Smooth muscle cell (in vitro differentiated cells): Measurements from ENCODE around the gene TFCP2L1. TPM values are rescaled to one million over a fixed set of nuclear protein-coding genes. Genes with fewer than 3 reads are reported as not detected.

ENCODE experiments used
- DNase-seq: peaks from one replicate; lab custom pipeline; 2025; ENCODE audit not compliant: unreplicated experiment; lab: John Stamatoyannopoulos, UW
- H2AFZ ChIP-seq: fragments of 200-600 bp; sonication (generic); 2 replicates; pipeline ENCODE4 v1.6.0; 2016; ENCODE audit warnings: antibody characterized with exemption, low read depth, mild to moderate bottlenecking
- H3F3A ChIP-seq: fragments of 200-600 bp; sonication (generic); 2 replicates; pipeline ENCODE4 v1.6.0; 2017; ENCODE audit warnings: antibody characterized with exemption, low read depth
- H3K27ac ChIP-seq: fragments of 200-600 bp; sonication (generic); 2 replicates; pipeline ENCODE4 v1.5.1; 2016; ENCODE audit warnings: low read depth, mild to moderate bottlenecking
- H3K27me3 ChIP-seq: fragments of 200-600 bp; sonication (generic); 2 replicates; pipeline ENCODE4 v1.6.1; 2016; ENCODE audit warnings: low read depth, mild to moderate bottlenecking
- H3K36me3 ChIP-seq: fragments of 200-600 bp; sonication (generic); 2 replicates; pipeline ENCODE4 v1.5.1; 2016; ENCODE audit warnings: low read depth
- H3K4me1 ChIP-seq: fragments of 200-600 bp; sonication (generic); 2 replicates; pipeline ENCODE4 v1.5.1; 2016; ENCODE audit warnings: low read depth
- H3K4me2 ChIP-seq: fragments of 200-600 bp; sonication (generic); 2 replicates; pipeline ENCODE4 v1.6.0; 2016; ENCODE audit warnings: mild to moderate bottlenecking
- H3K4me3 ChIP-seq: fragments of 200-600 bp; sonication (generic); 2 replicates; pipeline ENCODE4 v1.5.1; 2016; ENCODE audit warnings: mild to moderate bottlenecking
- H3K79me2 ChIP-seq: fragments of 200-600 bp; sonication (generic); 2 replicates; pipeline ENCODE4 v1.6.0; 2016; ENCODE audit warnings: low read depth, mild to moderate bottlenecking
- H3K9ac ChIP-seq: fragments of 200-600 bp; sonication (generic); 2 replicates; pipeline ENCODE4 v1.6.0; 2016; ENCODE audit warnings: low read depth
- H3K9me3 ChIP-seq: fragments of 200-600 bp; sonication (generic); replicated peaks from 2 replicates; pipeline ENCODE4 v1.5.1; 2016; ENCODE audit warnings: low read depth
- H4K20me1 ChIP-seq: fragments of 200-600 bp; sonication (generic); 2 replicates; pipeline ENCODE4 v1.6.0; 2016; ENCODE audit warnings: low read depth
- WGBS: methylation state at CpG from one replicate; pipeline ENCODE4 v1.1.7; 2016; ENCODE audit warnings: low lambda C conversion rate; 5-methylcytosine and 5-hydroxymethylcytosine counted together
- polyA plus RNA-seq: library from polyadenylated mRNA; unstranded; fragments of >200 nt; fragmentation: Nextera tagmentation; extraction: Ambion mirVana; gene quantifications from 2 replicates; pipeline ENCODE4 v1.2.1, GENCODE V29; 2016
- total RNA-seq: library from RNA; depleted of rRNA; stranded (reverse); fragments of >200 nt; gene quantifications from 2 replicates; pipeline ENCODE4 v1.2.3, GENCODE V29; 2014
- TF ChIP-seq, protein P1 (sequence below): fragments of 200-600 bp; sonication (generic); IDR thresholded peaks from 2 replicates; pipeline ENCODE4 v1.5.1; 2017; ENCODE audit warnings: borderline replicate concordance, mild to moderate bottlenecking, antibody characterized with exemption; ENCODE audit not compliant: insufficient read depth, poor library complexity, severe bottlenecking

The TFCP2L1 gene
- total and polyA plus RNA-seq, 2 experiments from 2014 or later: 0.13 TPM; not detected in 1

GRCh38 chr2:121238828-121239227 lies 46.2 kb downstream of the TFCP2L1 start:
- 88% methylated on average over 4 of the region's 4 CpGs for WGBS
- H3K27ac ChIP-seq: no peak overlapping the region
- no peaks in the 10 kb centered on the region for H3K4me1 ChIP-seq
- no peak overlapping the region for H2AFZ ChIP-seq
- H3K4me2 ChIP-seq: no peak overlapping the region
- no peaks in the 10 kb centered on the region for H3K9me3 ChIP-seq
- H3K9ac ChIP-seq: no peak overlapping the region
- no peak overlapping the region for H3K4me3 ChIP-seq
- no peaks in the 10 kb centered on the region for H3F3A ChIP-seq
- H4K20me1 ChIP-seq: no peaks in the 10 kb centered on the region
- no peaks in the 10 kb centered on the region for H3K36me3 ChIP-seq
- H3K27me3 ChIP-seq: peaks cover 6% of the 10 kb centered on the region
- DNase-seq: no peak
- no peaks in the 10 kb centered on the region for H3K79me2 ChIP-seq
- TF ChIP-seq, protein P1, sequence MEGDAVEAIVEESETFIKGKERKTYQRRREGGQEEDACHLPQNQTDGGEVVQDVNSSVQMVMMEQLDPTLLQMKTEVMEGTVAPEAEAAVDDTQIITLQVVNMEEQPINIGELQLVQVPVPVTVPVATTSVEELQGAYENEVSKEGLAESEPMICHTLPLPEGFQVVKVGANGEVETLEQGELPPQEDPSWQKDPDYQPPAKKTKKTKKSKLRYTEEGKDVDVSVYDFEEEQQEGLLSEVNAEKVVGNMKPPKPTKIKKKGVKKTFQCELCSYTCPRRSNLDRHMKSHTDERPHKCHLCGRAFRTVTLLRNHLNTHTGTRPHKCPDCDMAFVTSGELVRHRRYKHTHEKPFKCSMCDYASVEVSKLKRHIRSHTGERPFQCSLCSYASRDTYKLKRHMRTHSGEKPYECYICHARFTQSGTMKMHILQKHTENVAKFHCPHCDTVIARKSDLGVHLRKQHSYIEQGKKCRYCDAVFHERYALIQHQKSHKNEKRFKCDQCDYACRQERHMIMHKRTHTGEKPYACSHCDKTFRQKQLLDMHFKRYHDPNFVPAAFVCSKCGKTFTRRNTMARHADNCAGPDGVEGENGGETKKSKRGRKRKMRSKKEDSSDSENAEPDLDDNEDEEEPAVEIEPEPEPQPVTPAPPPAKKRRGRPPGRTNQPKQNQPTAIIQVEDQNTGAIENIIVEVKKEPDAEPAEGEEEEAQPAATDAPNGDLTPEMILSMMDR: no peak

DNA sequence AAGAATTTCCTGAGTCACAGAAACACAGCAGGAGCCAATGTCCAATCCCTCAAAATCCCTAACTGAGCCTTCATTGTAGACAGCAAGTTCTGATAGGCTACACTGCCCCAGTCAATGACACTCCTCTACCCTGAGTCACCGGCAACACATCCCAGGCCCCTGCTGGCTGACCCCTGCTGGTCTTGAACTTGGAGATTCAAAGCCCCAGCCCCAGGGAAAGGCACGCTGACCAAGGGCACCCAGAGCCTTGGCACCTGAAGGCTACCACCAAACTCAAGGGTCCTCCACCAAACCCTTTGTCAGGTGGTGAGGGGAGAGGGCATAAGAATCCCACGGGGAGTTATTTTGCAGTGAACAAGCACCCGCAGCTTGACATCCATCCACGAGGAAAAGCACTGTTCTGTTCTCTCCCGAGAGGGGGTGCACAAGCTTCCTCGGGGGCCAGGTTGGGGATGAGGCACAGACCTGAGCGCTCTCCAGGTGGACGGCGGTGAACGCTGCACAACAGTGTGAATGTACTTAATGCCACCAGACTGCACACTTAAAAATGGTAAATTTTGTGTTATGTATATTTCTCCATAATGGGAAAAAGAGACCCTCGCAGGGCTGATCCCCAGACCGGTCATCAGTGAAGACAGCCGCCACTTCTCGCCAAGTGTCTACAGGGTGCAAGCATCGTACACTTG lies 46.9 kb downstream of the TFCP2L1 start:
- no peak overlapping the region for H3K4me3 ChIP-seq
- no peak overlapping the region for H3K27ac ChIP-seq
- H3K79me2 ChIP-seq: no peaks in the 10 kb centered on the region
- no peak overlapping the region for H2AFZ ChIP-seq
- no peaks in the 10 kb centered on the region for H3K4me1 ChIP-seq
- no peak overlapping the region for H3K9ac ChIP-seq
- peaks cover 6% of the 10 kb centered on the region for H3K27me3 ChIP-seq
- 91% methylated on average over 16 of the region's 16 CpGs for WGBS
- no peak overlapping the region for H3K4me2 ChIP-seq
- no peaks in the 10 kb centered on the region for H4K20me1 ChIP-seq
- no peaks in the 10 kb centered on the region for H3F3A ChIP-seq
- H3K9me3 ChIP-seq: no peaks in the 10 kb centered on the region
- no peaks in the 10 kb centered on the region for H3K36me3 ChIP-seq
- TF ChIP-seq, protein P1: no peak
- DNase-seq: no peak

GRCh38 chr2:121237336-121237979 lies 47.5 kb downstream of the TFCP2L1 start:
- no peaks in the 10 kb centered on the region for H3K9me3 ChIP-seq
- no peaks in the 10 kb centered on the region for H4K20me1 ChIP-seq
- H3K9ac ChIP-seq: no peak overlapping the region
- no peaks in the 10 kb centered on the region for H3K4me1 ChIP-seq
- no peak overlapping the region for H3K4me3 ChIP-seq
- no peak for DNase-seq
- H3K79me2 ChIP-seq: no peaks in the 10 kb centered on the region
- TF ChIP-seq, protein P1: no peak
- no peaks in the 10 kb centered on the region for H3K36me3 ChIP-seq
- 88% methylated on average over 20 of the region's 20 CpGs for WGBS
- peaks cover 5% of the 10 kb centered on the region for H3K27me3 ChIP-seq
- H2AFZ ChIP-seq: no peak overlapping the region
- no peaks in the 10 kb centered on the region for H3F3A ChIP-seq
- no peak overlapping the region for H3K4me2 ChIP-seq
- no peak overlapping the region for H3K27ac ChIP-seq
